IMR-90 (cell line): ENCODE data around the gene TMEM121B. TPM values are rescaled to one million over a fixed set of nuclear protein-coding genes. Genes with fewer than 3 reads are reported as not detected.

ENCODE experiments used
- CTCF ChIP-seq: conservative IDR thresholded peaks from 2 replicates; pipeline ENCODE4 v1.5.1; 2012; ENCODE audit warnings: mild to moderate bottlenecking, low read depth, low read length, improper control_type of control experiment
- polyA plus RNA-seq, 3 experiments: library from polyadenylated mRNA; depleted of rRNA; stranded (reverse); fragments of >200 nt; gene quantifications; 2 replicates each; pipeline ENCODE4 v1.2.3, GENCODE V29; 2012; ENCODE audit warnings: low replicate concordance in 1 of 3
- total RNA-seq: library from RNA; depleted of rRNA; stranded (reverse); fragments of >200 nt; gene quantifications from 2 replicates; pipeline ENCODE4 v1.2.3, GENCODE V29; 2012

Gene TMEM121B
- total and polyA plus RNA-seq, 2 of the 4 experiments (the other 2 are of a cell fraction): under 0.01 to 0.29 TPM

GRCh38 chr22:17084554-17085276 lies 36.4 kb downstream of the TMEM121B start, which contains the start of gene IL17RA (continued):
- no peak for TF ChIP-seq CTCF
